Loucy (cell line): Measurements from ENCODE around the gene PEAK3.

Experiments used
- H2AFZ ChIP-seq: fragments of 200-600 bp; sonication (generic); 2 replicates; pipeline ENCODE4 v1.6.0; 2016; ENCODE audit warnings: antibody characterized with exemption, mild to moderate bottlenecking, low read length, moderate library complexity
- H3F3A ChIP-seq: fragments of 200-600 bp; 2 replicates; pipeline ENCODE4 v1.6.0; 2016; ENCODE audit warnings: antibody characterized with exemption, low read depth, mild to moderate bottlenecking
- H3K27me3 ChIP-seq: fragments of 200-600 bp; sonication (generic); 2 replicates; pipeline ENCODE4 v1.6.1; 2014; ENCODE audit warnings: low read length, mild to moderate bottlenecking; ENCODE audit not compliant: insufficient read depth, poor library complexity, severe bottlenecking
- H3K36me3 ChIP-seq: fragments of 200-600 bp; sonication (generic); 2 replicates; pipeline ENCODE4 v1.6.1; 2016; ENCODE audit warnings: low read length; ENCODE audit not compliant: insufficient read depth
- H3K4me1 ChIP-seq: fragments of 200-600 bp; sonication (generic); 2 replicates; pipeline ENCODE4 v1.5.1; 2014; ENCODE audit warnings: low read length, mild to moderate bottlenecking; ENCODE audit not compliant: insufficient read depth, poor library complexity, severe bottlenecking
- H3K4me2 ChIP-seq: fragments of 200-600 bp; sonication (generic); 2 replicates; pipeline ENCODE4 v1.6.0; 2014; ENCODE audit warnings: antibody characterized with exemption, low read length, low read depth, mild to moderate bottlenecking; ENCODE audit not compliant: poor library complexity, severe bottlenecking
- H3K4me3 ChIP-seq: fragments of 200-600 bp; sonication (generic); 2 replicates; pipeline ENCODE4 v1.5.1; 2014; ENCODE audit warnings: low read length, mild to moderate bottlenecking, mixed read lengths; ENCODE audit not compliant: poor library complexity, severe bottlenecking
- H3K79me2 ChIP-seq: fragments of 200-600 bp; sonication (generic); 2 replicates; pipeline ENCODE4 v1.6.1; 2014; ENCODE audit warnings: low read length; ENCODE audit not compliant: insufficient read depth
- H3K9ac ChIP-seq: fragments of 200-600 bp; sonication (generic); 2 replicates; pipeline ENCODE4 v1.6.0; 2014; ENCODE audit warnings: mild to moderate bottlenecking, low read depth, low read length, moderate library complexity; ENCODE audit not compliant: poor library complexity, severe bottlenecking
- H3K9me2 ChIP-seq: fragments of 200-600 bp; sonication (generic); replicated peaks from 2 replicates; pipeline ENCODE4 v1.6.1; 2016; ENCODE audit warnings: low read depth, low read length, mixed read lengths
- H3K9me3 ChIP-seq: fragments of 200-600 bp; sonication (generic); 2 replicates; pipeline ENCODE4 v1.6.1; 2014; ENCODE audit warnings: mild to moderate bottlenecking, antibody characterized with exemption, low read length, low read depth; ENCODE audit not compliant: insufficient read depth
- H4K20me1 ChIP-seq: fragments of 200-600 bp; sonication (generic); 2 replicates; pipeline ENCODE4 v1.6.0; 2014; ENCODE audit warnings: antibody characterized with exemption, low read length, mild to moderate bottlenecking; ENCODE audit not compliant: insufficient read depth, poor library complexity, severe bottlenecking
- EZH2phosphoT487 ChIP-seq: fragments of 200-600 bp; IDR thresholded peaks from 2 replicates; pipeline ENCODE4 v1.6.1; 2018; ENCODE audit warnings: antibody characterized with exemption, mild to moderate bottlenecking, moderate library complexity, borderline replicate concordance
- TF ChIP-seq, protein P1 (sequence below): fragments of 200-600 bp; sonication (generic); conservative IDR thresholded peaks from 2 replicates; pipeline ENCODE4 v1.5.1; 2014; ENCODE audit warnings: mild to moderate bottlenecking, antibody characterized with exemption, low read length

Gene PEAK3

DNA sequence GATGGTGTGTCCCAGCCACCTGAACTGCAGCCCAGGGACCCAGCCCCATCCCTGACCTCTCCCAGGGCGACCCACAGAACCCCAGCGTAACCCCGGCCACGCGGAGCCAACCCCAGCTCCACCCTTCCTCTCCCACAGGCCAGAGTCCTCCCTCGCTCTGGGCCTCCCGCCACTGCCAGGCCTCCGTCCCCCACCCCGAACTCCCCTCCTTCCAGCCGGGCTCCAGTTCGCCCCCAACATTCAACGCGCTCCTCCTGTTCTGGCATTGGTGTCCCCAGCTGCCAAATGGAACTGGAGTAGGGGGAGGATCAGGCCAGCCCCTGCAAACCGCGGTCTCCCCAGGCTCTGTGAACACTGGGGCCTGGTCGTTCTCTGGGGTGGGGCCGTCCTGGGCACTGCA, 18.6 kb upstream of the PEAK3 start:
- Histone ChIP-seq H3K79me2 (no peaks in the 10 kb centered on the region), H3K9ac (no peak overlapping the region), H3F3A (no peaks in the 10 kb centered on the region), H3K27me3 (no peaks in the 10 kb centered on the region), H3K9me2 (no peaks in the 10 kb centered on the region), H4K20me1 (no peaks in the 10 kb centered on the region), H3K36me3 (no peaks in the 10 kb centered on the region), H3K9me3 (no peaks in the 10 kb centered on the region), H3K4me3 (no peak overlapping the region), H2AFZ (no peak overlapping the region), H3K4me1 (no peaks in the 10 kb centered on the region), H3K4me2 (no peak overlapping the region)
- TF ChIP-seq, protein P1, sequence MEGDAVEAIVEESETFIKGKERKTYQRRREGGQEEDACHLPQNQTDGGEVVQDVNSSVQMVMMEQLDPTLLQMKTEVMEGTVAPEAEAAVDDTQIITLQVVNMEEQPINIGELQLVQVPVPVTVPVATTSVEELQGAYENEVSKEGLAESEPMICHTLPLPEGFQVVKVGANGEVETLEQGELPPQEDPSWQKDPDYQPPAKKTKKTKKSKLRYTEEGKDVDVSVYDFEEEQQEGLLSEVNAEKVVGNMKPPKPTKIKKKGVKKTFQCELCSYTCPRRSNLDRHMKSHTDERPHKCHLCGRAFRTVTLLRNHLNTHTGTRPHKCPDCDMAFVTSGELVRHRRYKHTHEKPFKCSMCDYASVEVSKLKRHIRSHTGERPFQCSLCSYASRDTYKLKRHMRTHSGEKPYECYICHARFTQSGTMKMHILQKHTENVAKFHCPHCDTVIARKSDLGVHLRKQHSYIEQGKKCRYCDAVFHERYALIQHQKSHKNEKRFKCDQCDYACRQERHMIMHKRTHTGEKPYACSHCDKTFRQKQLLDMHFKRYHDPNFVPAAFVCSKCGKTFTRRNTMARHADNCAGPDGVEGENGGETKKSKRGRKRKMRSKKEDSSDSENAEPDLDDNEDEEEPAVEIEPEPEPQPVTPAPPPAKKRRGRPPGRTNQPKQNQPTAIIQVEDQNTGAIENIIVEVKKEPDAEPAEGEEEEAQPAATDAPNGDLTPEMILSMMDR = no peak
- TF ChIP-seq EZH2phosphoT487 = no peak

GRCh38 chr19:2296141-2296540, 14.2 kb upstream of the PEAK3 start:
- no peak overlapping the region for H3K4me3 ChIP-seq
- H3K9ac ChIP-seq = no peak overlapping the region
- H3K9me2 ChIP-seq = no peaks in the 10 kb centered on the region
- H4K20me1 ChIP-seq = no peaks in the 10 kb centered on the region
- H3K36me3 ChIP-seq = no peaks in the 10 kb centered on the region
- no peaks in the 10 kb centered on the region for H3K27me3 ChIP-seq
- H3K9me3 ChIP-seq = no peaks in the 10 kb centered on the region
- no peak overlapping the region for H2AFZ ChIP-seq
- TF ChIP-seq, protein P1 = no peak
- no peak for TF ChIP-seq EZH2phosphoT487
- no peaks in the 10 kb centered on the region for H3K79me2 ChIP-seq
- H3K4me2 ChIP-seq = no peak overlapping the region
- no peaks in the 10 kb centered on the region for H3K4me1 ChIP-seq
- H3F3A ChIP-seq = no peaks in the 10 kb centered on the region

GRCh38 chr19:2294687-2295335, 12.8 kb upstream of the PEAK3 start:
- TF ChIP-seq, protein P1 = no peak
- TF ChIP-seq EZH2phosphoT487 = no peak
- Histone ChIP-seq H3K4me2 (no peak overlapping the region), H3K4me3 (no peak overlapping the region), H2AFZ (no peak overlapping the region), H3K36me3 (no peaks in the 10 kb centered on the region), H3K4me1 (no peaks in the 10 kb centered on the region), H4K20me1 (no peaks in the 10 kb centered on the region), H3K9me2 (no peaks in the 10 kb centered on the region), H3K9ac (no peak overlapping the region), H3K79me2 (no peaks in the 10 kb centered on the region), H3K27me3 (no peaks in the 10 kb centered on the region), H3F3A (no peaks in the 10 kb centered on the region), H3K9me3 (no peaks in the 10 kb centered on the region)
